Measurements from ENCODE around the gene FUT3. TPM values are rescaled to one million over a fixed set of nuclear protein-coding genes. Genes with fewer than 3 reads are reported as not detected.
"Not testable (repeated sequence)": the region's sequence is repeated elsewhere in the genome, so short reads cannot be mapped to it uniquely, and the experiment has no call there.

FUT3 gene
- total RNA-seq, 4 donors from 2014 or later = 0.76 to 3.8 (median 1.9) TPM

DNA sequence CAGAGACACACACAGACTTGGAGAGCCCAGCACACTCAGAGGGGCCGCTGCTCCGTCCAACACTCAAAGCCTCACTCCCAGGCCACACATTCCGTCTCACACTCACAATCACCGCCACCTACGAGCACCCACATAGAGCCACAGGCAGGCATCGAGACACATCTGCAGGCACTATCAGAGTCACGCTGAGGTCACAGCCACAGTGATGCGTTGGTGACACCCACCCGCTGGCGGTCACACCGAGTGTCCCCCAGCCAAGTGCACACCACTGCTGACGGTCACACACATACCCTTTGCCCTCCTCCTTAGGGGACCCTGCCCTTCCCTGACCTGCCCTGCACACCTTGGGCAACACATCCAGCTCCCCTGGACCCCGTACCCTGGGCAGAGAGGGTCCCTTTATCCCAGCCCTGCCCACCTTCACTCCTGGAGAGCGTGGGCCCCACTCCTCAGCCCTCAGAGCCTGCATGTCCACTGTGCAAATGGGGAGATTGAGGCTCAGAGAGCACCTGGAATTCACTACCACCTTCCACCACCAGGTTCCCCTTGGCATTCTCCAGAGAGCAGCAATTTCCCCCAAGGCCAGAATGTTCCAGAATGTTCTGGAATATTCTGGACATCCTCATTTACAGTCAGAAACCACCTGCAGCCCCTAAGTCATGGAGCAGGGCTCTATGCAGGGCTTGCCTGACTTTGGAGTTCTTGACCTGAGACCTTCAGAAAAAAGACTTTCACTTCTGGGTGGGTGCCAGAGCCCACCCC is 13.7 kb upstream of the FUT3 start:
- H3K4me3 ChIP-seq (ENCODE audit: low read depth, poor library complexity, severe bottlenecking) = no peak overlapping the region
- no peak for TF ChIP-seq POLR2A (IDR thresholded peaks at IDR 0.05)
- TF ChIP-seq CTCF (IDR thresholded peaks at IDR 0.05) = no peak
- 85 to 89% methylated on average over 14 of the region's 14 CpGs for WGBS, 2 donors
- intact Hi-C loops (cut with DNase I; ENCODE audit: low total_unique reads) = no loop called here
- DNase-seq (ENCODE audit: low spot score in 2 of 2) = no peak

DNA sequence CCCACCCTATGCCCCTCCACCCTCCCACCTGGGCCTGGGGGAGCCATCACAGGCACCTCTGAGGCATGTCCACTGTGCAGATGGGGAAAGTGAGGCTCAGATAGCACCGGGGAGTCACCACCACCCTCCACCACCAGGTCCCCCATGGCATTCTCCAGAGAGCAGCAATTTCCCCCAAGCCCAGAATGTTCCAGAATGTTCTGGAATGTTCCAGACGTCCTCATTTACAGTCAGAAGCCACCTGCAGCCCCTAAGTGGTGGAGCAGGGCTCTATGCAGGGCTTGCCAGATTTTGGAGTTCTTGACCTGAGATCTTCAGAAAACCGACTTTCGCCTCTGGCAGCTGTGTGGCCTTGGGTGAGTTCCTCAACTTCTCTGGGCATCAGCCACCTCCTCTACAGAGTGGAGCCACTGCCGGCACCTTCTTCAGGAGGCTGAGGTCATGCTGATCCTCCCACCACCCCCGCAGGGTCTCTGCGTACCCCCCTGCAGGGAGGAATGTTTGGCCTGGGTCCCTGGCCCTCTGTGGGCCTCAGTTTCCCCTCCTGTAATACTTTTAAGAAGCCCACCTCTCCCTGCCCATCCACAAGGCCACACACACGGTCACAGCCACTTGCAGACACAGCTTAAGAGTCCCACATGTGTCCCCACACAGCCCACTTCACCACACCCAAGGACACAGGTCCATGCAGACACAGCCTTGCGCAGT is 12.9 kb upstream of the FUT3 start:
- H3K4me3 ChIP-seq (ENCODE audit: low read depth, poor library complexity, severe bottlenecking) = no peak overlapping the region
- DNase-seq (ENCODE audit: low spot score in 2 of 2) = no peak
- TF ChIP-seq POLR2A (IDR thresholded peaks at IDR 0.05) = no peak
- TF ChIP-seq CTCF (IDR thresholded peaks at IDR 0.05) = no peak
- intact Hi-C loops (cut with DNase I; ENCODE audit: low total_unique reads) = no loop called here
- 81 to 88% methylated on average over 9 of the region's 9 CpGs for WGBS, 2 donors

GRCh38 chr19:5863030-5863665 is 11.9 kb upstream of the FUT3 start:
- H3K4me3 ChIP-seq (ENCODE audit: low read depth, poor library complexity, severe bottlenecking) = no peak overlapping the region
- 65 to 66% methylated on average over 10 to 11 of the region's 11 CpGs for WGBS, 2 donors
- no peak for DNase-seq (ENCODE audit: low spot score in 2 of 2)
- TF ChIP-seq CTCF (IDR thresholded peaks at IDR 0.05) (no peak), POLR2A (IDR thresholded peaks at IDR 0.05) (no peak)
- intact Hi-C loops (cut with DNase I; ENCODE audit: low total_unique reads) = no loop called here

- no peak for DNase-seq (ENCODE audit: low spot score in 2 of 2)
- H3K4me3 ChIP-seq (ENCODE audit: low read depth, poor library complexity, severe bottlenecking) = no peak overlapping the region
- WGBS, 2 donors = 80 to 91% methylated on average over 18 of the region's 18 CpGs
- intact Hi-C loops (cut with DNase I; ENCODE audit: low total_unique reads) = no loop called here
- no peak for TF ChIP-seq POLR2A (IDR thresholded peaks at IDR 0.05)
- no peak for TF ChIP-seq CTCF (IDR thresholded peaks at IDR 0.05)
Measured at GRCh38 chr19:5857203-5858081, 6.2 kb upstream of the FUT3 start.

DNA sequence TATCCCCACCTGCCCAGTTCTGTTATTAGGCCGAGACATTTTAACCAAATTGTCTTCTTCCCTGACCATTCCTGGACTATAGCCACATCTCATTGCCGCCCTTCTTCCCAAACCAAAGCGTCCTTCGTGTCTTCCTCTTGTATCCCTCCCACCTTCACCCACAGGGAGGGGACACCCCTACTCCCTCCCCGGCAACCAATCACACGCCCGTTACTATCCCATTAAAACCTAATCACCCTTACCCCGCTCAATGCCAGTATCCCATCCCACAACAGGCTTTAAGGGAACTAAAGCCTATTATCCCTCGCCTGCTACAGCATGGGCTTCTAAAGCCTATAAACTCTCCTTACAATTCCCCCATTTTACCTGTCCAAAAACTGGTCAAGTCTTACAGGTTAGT is 3.9 kb upstream of the FUT3 start:
- DNase-seq (ENCODE audit: low spot score in 2 of 2); H3K4me3 ChIP-seq (ENCODE audit: low read depth, poor library complexity, severe bottlenecking); intact Hi-C loops (cut with DNase I; ENCODE audit: low total_unique reads): not testable (repeated sequence)
- 78 to 82% methylated on average over 9 of the region's 9 CpGs for WGBS, 2 donors

GRCh38 chr19:5854121-5854520 is 2.9 kb upstream of the FUT3 start:
- H3K4me3 ChIP-seq (ENCODE audit: low read depth, poor library complexity, severe bottlenecking); intact Hi-C loops (cut with DNase I; ENCODE audit: low total_unique reads); DNase-seq (ENCODE audit: low spot score in 2 of 2): not testable (repeated sequence)
- WGBS, 2 donors = 55 to 64% methylated on average over 10 of the region's 10 CpGs

Measured in lower leg skin (tissue), 4 donors.